ENCODE results near the gene ADIRF.
"Not testable (repeated sequence)": the region's sequence is repeated elsewhere in the genome, so short reads cannot be mapped to it uniquely, and the experiment has no call there.

Gene ADIRF

DNA sequence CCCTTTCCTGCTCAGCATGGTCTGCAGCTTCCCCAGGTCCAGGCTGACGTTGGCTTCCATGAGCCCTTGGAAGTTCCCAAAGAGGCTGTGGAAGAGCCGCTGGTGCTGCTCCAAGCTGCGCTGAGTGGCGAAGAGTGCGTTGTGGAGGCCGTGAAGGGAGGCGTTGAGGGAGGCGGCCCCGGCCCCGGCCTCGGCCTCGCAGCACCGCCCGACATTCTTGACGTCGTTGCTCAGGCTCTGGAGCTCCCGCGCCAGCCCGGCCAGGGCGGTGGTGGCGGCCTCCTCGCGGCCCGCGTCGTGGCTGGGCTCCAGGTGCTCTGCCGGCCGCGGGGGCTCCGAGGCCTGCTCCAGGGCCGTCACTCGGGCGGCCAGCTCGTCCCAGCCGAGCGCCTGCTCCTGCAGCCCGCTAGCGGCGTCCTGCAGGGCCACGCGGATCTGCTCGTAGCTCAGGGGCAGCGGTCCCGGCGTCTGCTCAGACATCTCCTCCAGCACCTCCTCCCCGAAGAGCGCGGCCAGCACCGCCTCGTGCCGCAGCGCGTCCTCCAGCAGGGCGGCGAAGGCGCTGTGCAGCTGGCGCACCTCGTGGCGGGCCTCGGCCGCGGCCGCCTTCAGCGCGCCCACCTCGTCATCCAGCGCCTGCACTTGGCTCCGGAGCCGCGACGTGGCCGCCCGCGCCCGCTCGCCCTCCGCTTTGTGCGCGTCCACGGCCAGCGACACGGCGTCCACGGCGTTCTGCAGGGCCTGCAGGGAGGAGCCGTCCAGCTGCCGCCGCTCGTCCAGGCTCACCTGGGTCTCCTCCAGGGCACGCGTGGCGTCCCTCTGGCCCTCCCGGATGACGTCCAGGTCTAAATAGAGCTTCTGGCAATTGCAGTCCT lies 25.6 kb upstream of the ADIRF start:
- H3K27ac Mint-ChIP-seq: no peak overlapping the region
- H3K4me3 Mint-ChIP-seq: no peak overlapping the region
- H3K4me1 Mint-ChIP-seq: peaks cover 2% of the 10 kb centered on the region
- no peaks in the 10 kb centered on the region for H3K9me3 Mint-ChIP-seq
- DNase-seq (ENCODE audit: low spot score in 2 of 2): no peak
- peaks cover 5% of the 10 kb centered on the region for H3K27me3 Mint-ChIP-seq
- H3K36me3 Mint-ChIP-seq: no peaks in the 10 kb centered on the region
- no peak for ATAC-seq (ENCODE audit: low read depth)

DNA sequence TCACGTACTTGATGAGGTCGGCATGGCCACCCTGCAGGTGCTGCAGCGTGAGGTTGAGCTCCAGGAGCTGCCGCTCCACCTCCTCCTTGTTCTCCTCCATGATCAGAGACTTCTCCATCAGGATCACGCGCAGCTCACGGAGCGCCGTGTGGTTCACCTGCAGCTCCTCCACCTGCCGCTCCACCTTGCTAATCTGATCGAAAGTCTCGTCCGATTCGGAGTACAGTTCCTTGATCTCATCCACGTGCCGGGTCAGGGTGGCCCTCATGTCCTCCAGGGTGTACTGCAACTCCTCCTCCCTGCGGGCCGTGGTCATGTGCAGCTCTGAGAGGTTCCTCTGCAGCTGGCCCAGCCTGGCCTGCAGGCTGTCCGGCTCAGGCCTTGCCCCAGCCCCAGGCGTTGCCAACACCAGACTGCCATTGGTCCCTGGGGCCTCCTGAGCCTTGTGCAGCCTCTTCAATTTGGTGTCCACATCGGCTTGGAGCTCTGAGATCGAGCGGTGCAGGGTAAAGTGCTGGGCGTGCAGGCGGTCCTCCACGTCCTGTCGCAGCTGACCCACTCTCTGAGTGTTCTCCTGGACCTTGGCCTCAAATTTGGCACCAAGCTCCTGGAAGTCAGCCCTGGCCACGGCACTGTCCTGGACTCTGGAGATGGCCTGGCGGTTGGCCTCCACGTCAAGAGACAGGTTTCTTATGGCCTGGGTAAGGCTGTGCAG lies 24.8 kb upstream of the ADIRF start:
- ATAC-seq (ENCODE audit: low read depth): no peak
- peaks cover 2% of the 10 kb centered on the region for H3K4me1 Mint-ChIP-seq
- H3K27me3 Mint-ChIP-seq: peaks cover 5% of the 10 kb centered on the region
- no peak overlapping the region for H3K27ac Mint-ChIP-seq
- H3K4me3 Mint-ChIP-seq: no peak overlapping the region
- no peak for DNase-seq (ENCODE audit: low spot score in 2 of 2)
- no peaks in the 10 kb centered on the region for H3K9me3 Mint-ChIP-seq
- H3K36me3 Mint-ChIP-seq: no peaks in the 10 kb centered on the region

DNA sequence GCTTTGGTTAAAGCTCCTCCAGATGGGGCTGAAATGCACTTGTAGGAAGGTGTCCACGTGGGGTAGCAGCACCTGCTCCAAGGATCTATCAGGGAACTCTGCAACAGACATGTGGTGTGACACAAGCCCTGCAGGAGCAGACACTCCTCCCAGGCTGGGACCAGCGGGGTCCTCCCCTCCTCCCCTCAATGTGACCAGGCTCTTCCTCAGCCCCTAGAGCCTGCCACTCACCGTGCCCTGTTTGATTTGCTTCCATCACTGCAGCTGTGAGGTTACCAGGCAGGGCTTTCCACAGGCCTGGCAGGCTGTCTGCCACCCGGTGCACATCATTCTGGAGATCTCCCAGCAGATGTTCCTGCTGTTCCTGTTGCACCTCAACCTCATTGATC lies 24.3 kb upstream of the ADIRF start:
- H3K27me3 Mint-ChIP-seq: peaks cover 5% of the 10 kb centered on the region
- H3K9me3 Mint-ChIP-seq: no peaks in the 10 kb centered on the region
- no peaks in the 10 kb centered on the region for H3K36me3 Mint-ChIP-seq
- H3K4me3 Mint-ChIP-seq: no peak overlapping the region
- DNase-seq (ENCODE audit: low spot score in 2 of 2): no peak
- no peak for ATAC-seq (ENCODE audit: low read depth)
- H3K4me1 Mint-ChIP-seq: peaks cover 2% of the 10 kb centered on the region
- H3K27ac Mint-ChIP-seq: no peak overlapping the region

DNA sequence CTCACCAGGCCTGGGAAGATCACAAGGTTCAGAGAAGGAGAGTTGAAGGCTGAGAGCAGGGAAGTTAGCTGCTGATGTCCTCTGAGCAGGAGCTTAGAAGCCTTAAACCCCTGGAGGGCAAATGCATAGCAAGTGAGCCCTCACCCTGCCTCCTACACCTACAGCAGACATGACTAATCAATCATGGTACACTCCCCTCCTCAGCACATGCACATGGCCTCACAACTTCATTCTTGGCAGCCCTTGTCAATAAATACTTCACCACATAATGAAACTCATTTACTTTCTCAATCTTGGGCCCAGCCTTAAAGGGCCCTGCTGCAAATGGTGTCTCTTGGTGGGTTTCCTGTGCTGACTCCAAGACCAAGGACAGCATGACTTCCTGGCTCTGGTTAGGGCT lies 23.8 kb upstream of the ADIRF start:
- Mint-ChIP-seq H3K27me3 (peaks cover 5% of the 10 kb centered on the region), H3K36me3 (no peaks in the 10 kb centered on the region), H3K9me3 (no peaks in the 10 kb centered on the region), H3K4me3 (no peak overlapping the region), H3K4me1 (peaks cover 1% of the 10 kb centered on the region), H3K27ac (no peak overlapping the region)
- ATAC-seq (ENCODE audit: low read depth) (no peak), DNase-seq (ENCODE audit: low spot score in 2 of 2) (no peak)

DNA sequence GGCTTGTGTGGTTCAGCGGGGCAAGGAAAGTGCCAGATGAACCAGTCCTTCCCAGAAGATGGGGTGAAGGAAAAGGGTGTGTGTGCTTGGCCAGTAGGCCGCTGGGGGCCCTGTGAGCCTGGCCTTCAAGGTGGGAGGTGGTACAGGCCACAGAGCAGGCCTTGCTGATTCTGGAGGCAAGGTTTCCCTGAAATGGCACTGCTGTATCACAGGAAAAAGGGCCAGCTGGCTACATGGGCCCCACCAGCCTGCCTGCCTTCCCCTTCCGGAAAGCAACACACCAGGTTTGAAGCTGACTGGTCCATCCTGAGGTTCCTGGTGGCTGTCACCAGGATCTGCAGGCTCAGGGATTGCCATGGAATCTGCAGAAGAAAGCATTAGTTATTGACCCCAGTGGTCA lies 23.4 kb upstream of the ADIRF start:
- no peak for ATAC-seq (ENCODE audit: low read depth)
- Mint-ChIP-seq H3K4me1 (no peaks in the 10 kb centered on the region), H3K36me3 (no peaks in the 10 kb centered on the region), H3K27me3 (peaks cover 5% of the 10 kb centered on the region), H3K27ac (no peak overlapping the region), H3K9me3 (no peaks in the 10 kb centered on the region), H3K4me3 (no peak overlapping the region)
- no peak for DNase-seq (ENCODE audit: low spot score in 2 of 2)

DNA sequence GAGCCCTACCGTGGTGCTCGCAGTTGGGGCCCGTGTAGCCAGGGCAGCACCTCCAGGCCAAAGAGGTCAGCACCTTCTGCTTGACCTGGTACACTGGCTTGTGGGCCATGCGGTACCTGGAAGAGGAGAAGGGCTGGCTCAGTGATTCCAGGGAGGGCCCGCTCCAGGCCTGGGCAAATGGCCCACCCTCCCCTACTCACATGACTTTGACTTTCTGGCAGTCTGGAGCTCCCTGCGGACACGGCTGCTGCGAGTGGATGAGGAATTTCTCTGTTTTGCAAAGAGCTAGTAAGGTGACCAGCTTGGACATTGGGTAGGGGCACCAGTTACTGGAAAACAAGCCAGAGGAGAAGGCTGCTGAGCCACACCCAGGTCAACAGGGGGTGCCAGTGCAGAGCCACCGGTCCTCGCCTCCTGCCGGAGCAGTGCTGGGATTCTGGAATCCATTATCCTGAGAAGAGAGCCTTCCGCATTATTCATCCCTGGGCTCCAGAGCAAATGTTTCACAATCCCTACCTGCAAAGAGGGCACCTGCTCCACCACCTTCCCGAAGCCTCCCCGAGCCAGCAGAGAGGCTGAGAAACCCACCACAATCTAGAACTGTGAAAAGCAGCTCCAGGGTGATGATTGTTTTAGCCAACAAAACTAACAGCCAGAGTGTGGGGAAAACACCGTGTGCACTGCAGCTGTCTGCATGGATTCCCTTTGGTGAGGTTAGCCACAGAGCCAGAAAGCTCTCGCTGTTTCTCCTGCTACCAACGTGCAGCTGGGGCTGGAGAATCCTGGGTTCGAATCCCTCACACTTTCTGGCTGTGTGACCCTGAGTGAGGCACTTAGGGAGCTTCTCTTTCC lies 22.7 kb upstream of the ADIRF start:
- no peak overlapping the region for H3K27ac Mint-ChIP-seq
- H3K9me3 Mint-ChIP-seq: no peaks in the 10 kb centered on the region
- H3K27me3 Mint-ChIP-seq: peaks cover 5% of the 10 kb centered on the region
- H3K36me3 Mint-ChIP-seq: no peaks in the 10 kb centered on the region
- no peak for ATAC-seq (ENCODE audit: low read depth)
- H3K4me3 Mint-ChIP-seq: no peak overlapping the region
- no peaks in the 10 kb centered on the region for H3K4me1 Mint-ChIP-seq
- no peak for DNase-seq (ENCODE audit: low spot score in 2 of 2)

DNA sequence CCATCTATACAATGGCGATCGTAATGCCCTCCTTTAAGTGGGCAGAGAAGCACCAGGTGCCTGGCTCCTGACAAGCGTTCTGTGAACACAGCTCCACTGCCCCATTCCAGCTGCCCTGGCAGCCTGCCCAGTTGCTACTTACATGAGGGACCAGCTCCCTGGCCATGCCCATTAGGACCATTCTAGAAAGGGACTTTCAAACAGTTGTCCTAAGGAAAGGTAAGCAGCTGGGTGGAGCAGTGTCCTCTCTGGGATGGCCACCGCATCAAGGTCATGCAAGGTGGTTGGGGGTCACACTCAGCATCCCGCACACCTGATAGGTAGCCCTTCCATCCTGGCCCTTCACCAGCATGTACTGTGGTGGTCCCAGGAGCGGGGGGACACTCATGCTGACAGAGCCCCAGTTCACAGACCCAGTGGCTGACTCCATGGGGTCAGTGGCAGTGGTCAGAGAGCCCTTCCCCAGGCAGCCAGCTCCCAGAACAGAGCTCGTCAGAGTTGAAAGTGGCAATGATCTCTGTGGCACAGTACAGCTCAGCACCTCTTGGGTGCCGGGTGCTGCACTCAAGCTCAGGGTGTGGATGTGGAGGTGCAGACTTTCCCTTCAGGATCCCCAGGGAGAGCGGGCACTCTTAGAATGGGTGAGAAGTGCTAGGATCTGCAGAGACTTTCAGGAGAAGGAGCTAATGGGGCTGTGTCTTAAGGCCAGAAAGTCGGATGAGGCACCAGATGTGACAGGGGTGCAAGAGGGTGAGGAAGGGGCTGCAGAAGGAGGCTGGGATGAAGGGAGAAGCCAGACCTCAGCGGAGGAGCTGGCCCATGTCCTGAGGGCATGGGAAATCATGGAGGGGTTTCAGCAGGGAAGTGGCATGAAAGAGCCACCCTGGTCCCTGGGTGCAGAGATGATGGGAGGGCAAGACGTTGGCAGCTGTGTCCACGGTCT lies 21.8 kb upstream of the ADIRF start:
- Mint-ChIP-seq H3K27ac (no peak overlapping the region), H3K9me3 (no peaks in the 10 kb centered on the region), H3K4me1 (no peaks in the 10 kb centered on the region), H3K4me3 (no peak overlapping the region), H3K36me3 (no peaks in the 10 kb centered on the region), H3K27me3 (peaks cover 5% of the 10 kb centered on the region)
- ATAC-seq (ENCODE audit: low read depth): no peak
- DNase-seq (ENCODE audit: low spot score in 2 of 2): no peak

DNA sequence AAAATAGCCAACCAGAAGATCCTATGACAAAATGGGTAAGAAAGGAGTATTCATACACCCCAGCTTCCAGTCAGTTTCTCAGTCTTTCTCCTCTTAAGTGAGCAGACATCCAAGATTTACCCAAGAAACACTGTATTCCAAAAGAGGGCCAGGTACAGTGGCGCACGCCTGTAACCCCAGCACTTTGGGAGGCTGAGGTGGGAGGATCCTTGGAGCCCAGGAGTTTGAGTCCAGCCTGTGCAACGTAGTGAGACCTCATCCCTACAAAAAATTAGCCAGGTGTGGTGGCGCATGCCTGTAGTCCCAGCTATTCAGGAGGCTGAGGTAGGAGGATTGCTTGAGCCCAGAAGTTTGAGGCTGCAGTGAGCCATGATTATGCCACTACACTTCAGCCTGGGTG lies 20.5 kb upstream of the ADIRF start:
- H3K4me1 Mint-ChIP-seq; H3K36me3 Mint-ChIP-seq; H3K4me3 Mint-ChIP-seq; DNase-seq (ENCODE audit: low spot score in 2 of 2); H3K27me3 Mint-ChIP-seq; H3K27ac Mint-ChIP-seq; H3K9me3 Mint-ChIP-seq; ATAC-seq (ENCODE audit: low read depth): not testable (repeated sequence)

DNA sequence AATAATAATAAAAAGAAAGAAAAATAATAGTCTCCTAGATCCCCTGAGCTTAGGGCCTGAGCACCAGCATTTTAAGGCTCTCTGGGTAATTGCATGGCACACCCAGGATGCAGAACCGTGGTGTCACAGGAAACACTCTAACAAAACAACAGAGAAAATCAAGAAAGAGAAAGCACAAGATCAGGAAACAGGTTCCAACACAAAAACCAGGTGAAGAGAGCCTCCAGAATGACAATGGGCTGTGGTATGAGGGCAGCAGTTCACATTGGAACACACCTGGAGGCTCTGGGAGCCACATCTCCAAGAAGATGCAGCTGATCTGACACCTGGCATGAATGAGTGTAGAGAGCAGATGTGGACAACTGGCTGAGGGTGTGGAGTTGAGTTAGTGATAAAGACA lies 17.9 kb upstream of the ADIRF start:
- Mint-ChIP-seq H3K27me3 (peaks cover 5% of the 10 kb centered on the region), H3K4me1 (no peaks in the 10 kb centered on the region), H3K36me3 (peaks cover 3% of the 10 kb centered on the region), H3K4me3 (no peak overlapping the region), H3K27ac (no peak overlapping the region), H3K9me3 (peaks cover 6% of the 10 kb centered on the region)
- ATAC-seq (ENCODE audit: low read depth): no peak
- DNase-seq (ENCODE audit: low spot score in 2 of 2): no peak

DNA sequence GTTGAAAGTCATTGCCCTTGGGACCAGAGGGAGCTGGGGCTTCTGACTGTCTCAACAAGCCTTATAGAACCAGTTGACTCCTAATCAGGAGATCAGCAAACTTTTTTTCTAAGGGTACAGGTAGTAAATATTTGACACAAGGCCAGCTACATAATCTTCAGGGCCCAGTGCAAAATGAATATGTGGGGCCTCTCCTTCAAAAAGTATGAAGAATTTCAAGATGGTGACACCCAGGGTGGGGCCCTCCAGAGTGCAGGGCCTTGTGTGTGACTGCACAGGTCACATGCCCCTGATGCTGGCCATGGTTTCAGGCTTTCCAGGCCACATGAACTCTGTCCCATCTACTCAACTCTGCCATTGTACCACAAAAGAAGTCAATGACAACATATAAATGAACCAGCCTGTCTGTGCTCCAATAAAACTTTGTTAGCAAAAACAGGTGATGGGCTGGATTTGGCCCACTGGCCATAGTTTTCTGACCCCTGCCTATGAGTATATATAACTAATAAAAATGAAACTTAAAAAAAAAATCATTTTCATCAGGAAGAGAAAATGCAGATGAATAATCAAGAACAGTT lies 17.0 kb upstream of the ADIRF start:
- no peak for DNase-seq (ENCODE audit: low spot score in 2 of 2)
- Mint-ChIP-seq H3K27me3 (peaks cover 5% of the 10 kb centered on the region), H3K9me3 (peaks cover 6% of the 10 kb centered on the region), H3K4me1 (no peaks in the 10 kb centered on the region), H3K4me3 (no peak overlapping the region), H3K27ac (no peak overlapping the region), H3K36me3 (peaks cover 3% of the 10 kb centered on the region)
- ATAC-seq (ENCODE audit: low read depth): no peak

DNA sequence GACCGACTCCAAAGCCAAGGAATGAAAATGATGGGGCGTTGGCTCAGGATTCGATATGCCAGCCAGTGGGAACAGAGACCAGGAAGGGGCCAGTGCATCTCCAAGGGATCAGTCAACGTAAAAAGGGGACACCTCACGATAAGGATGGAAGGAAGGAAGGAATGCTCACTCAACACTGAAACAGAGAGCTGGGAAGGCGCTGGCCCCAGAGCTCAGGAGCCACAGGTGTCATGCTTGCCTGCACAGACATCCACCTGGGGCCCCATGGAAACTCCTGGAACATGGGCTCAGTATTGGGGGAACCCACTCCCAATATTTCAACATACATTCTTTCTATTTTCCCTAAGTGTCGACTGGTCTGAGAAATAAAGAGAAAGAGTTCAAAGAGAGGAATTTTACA lies 16.2 kb upstream of the ADIRF start:
- DNase-seq (ENCODE audit: low spot score in 2 of 2) (no peak), ATAC-seq (ENCODE audit: low read depth) (no peak)
- Mint-ChIP-seq H3K4me3 (no peak overlapping the region), H3K27me3 (no peaks in the 10 kb centered on the region), H3K36me3 (peaks cover 3% of the 10 kb centered on the region), H3K9me3 (peaks cover 6% of the 10 kb centered on the region), H3K4me1 (no peaks in the 10 kb centered on the region), H3K27ac (no peak overlapping the region)

DNA sequence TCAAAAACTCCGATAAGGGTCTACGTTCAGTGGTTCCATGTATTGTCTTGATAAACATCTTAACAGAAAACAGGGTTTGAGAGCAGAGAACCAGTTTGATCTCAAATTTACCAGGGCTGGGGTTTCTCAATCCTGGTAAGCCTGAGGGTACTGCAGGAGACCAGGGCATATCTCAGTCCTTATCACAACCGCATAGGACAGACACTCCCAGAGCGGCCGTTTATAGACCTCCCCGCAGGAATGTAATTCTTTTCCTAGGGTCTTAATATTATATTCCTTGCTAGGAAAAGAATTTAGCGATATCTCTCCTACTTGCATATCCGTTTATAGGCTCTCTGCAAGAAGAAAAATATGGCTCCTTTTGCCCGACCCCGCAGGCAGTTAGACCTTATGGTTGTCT lies 15.6 kb upstream of the ADIRF start:
- H3K36me3 Mint-ChIP-seq; H3K4me3 Mint-ChIP-seq; DNase-seq (ENCODE audit: low spot score in 2 of 2); H3K4me1 Mint-ChIP-seq; ATAC-seq (ENCODE audit: low read depth); H3K27me3 Mint-ChIP-seq; H3K9me3 Mint-ChIP-seq; H3K27ac Mint-ChIP-seq: not testable (repeated sequence)
